ENCODE measurements around the gene SERPINB2.
"Not testable (repeated sequence)": the region's sequence is repeated elsewhere in the genome, so short reads cannot be mapped to it uniquely, and the experiment has no call there.

Gene SERPINB2

DNA sequence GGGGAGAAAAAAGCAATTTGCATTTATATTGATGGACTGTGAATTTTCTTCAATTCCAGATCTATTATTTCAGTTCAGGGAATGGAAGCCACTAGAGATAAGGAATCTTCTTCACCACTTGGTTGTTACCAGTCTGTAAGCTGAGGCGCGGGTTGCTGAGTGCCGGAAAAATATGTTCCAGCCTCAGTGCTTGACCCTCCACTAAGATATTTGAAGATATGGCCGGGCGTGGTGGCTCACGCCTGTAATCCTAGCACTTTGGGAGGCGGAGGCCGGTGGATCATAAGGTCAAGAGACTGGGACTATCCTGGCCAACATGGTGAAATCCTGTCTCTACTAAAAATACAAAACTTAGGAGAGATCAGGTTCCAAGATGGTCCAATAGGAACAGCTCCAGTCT, 52.5 kb downstream of the SERPINB2 start:
- no peak for DNase-seq

GRCh38 chr18:63940543-63941050, 53.1 kb downstream of the SERPINB2 start:
- DNase-seq = not testable (repeated sequence)

- DNase-seq = no peak
Measured at GRCh38 chr18:63947051-63947790, 59.7 kb downstream of the SERPINB2 start.

DNA sequence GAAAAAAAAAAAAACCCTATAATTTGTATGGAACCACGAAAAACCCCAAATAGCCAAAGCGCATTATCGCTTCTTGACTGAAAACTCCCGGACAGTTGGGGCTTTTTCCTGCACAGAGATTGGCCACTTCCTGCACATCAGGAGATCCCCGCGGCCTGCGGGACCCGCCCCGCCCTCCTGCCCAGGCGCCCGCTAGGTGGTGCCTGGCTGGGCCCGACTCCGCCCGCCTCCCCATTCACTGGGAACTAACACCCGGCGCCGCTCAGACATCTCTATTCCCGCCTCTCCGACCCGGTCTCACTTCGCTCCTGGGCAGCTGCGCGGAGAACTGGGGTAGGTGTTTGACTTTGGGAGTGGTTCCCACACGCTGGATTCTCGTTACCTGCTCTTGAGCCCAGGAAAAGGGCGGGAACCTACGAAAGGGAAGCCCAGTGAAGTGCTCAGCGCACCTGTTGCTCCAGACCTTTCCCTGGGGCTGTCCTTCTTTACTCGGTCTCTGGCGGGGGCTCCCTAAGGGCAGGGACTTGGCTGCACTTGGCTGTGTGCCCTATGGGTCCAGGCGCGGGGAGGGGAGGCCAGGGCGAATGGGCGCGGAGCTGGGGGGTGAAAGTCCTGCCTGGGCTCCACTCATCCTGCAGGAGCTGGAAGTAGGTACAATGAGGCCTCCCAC, 61.7 kb downstream of the SERPINB2 start, which contains the start of gene HMSD:
HMSD (plus strand) TSS at position 234 of the 670 bp plus-strand sequence. CDS start 4,155 bp downstream, outside the sequence.
- DNase-seq = no peak

GRCh38 chr18:63951302-63951705, 63.8 kb downstream of the SERPINB2 start:
- DNase-seq = no peak
